Mesendoderm (in vitro differentiated cells): Measurements from ENCODE around the gene FXYD1.

Experiments used
- DNase-seq: peaks from one replicate; pipeline ENCODE4 v3.0.0; 2013
- H2AK5ac ChIP-seq: 2 replicates; pipeline ENCODE4 v1.6.1; 2013; ENCODE audit warnings: low read length, inconsistent platforms
- H2BK120ac ChIP-seq: 2 replicates; pipeline ENCODE4 v1.6.1; 2013; ENCODE audit warnings: low read depth, mild to moderate bottlenecking, low read length, moderate library complexity, mixed read lengths
- H2BK15ac ChIP-seq: replicated peaks from 2 replicates; pipeline ENCODE4 v1.6.1; 2013; ENCODE audit warnings: low read depth, mild to moderate bottlenecking, moderate library complexity
- H2BK5ac ChIP-seq: 2 replicates; pipeline ENCODE4 v1.6.1; 2013; ENCODE audit warnings: low read length, inconsistent platforms
- H3K18ac ChIP-seq: 2 replicates; pipeline ENCODE4 v1.6.1; 2013; ENCODE audit warnings: mild to moderate bottlenecking, low read length, mixed read lengths
- H3K23ac ChIP-seq: one replicate; pipeline ENCODE4 v1.6.1; 2013; ENCODE audit warnings: low read length
- H3K27ac ChIP-seq: 2 replicates; pipeline ENCODE4 v1.5.1; 2013; ENCODE audit warnings: low read depth, mild to moderate bottlenecking, inconsistent platforms, low read length, moderate library complexity
- H3K27me3 ChIP-seq: 2 replicates; pipeline ENCODE4 v1.6.1; 2013; ENCODE audit warnings: low read length, control low read depth, mild to moderate bottlenecking, inconsistent platforms; ENCODE audit not compliant: insufficient read depth, poor library complexity
- H3K36me3 ChIP-seq: 2 replicates; pipeline ENCODE4 v1.6.1; 2013; ENCODE audit warnings: low read length, inconsistent platforms; ENCODE audit not compliant: control insufficient read depth, insufficient read depth
- H3K4ac ChIP-seq: one replicate; pipeline ENCODE4 v1.6.1; 2013; ENCODE audit warnings: low read depth, mild to moderate bottlenecking, low read length, moderate library complexity
- H3K4me1 ChIP-seq: 2 replicates; pipeline ENCODE4 v1.6.1; 2013; ENCODE audit warnings: low read depth, low read length, inconsistent platforms; ENCODE audit not compliant: control insufficient read depth
- H3K4me2 ChIP-seq: 2 replicates; pipeline ENCODE4 v1.6.1; 2013; ENCODE audit warnings: low read length
- H3K4me3 ChIP-seq: 2 replicates; pipeline ENCODE4 v1.5.1; 2013; ENCODE audit warnings: mild to moderate bottlenecking, low read length
- H3K56ac ChIP-seq: one replicate; pipeline ENCODE4 v1.6.1; 2013; ENCODE audit warnings: low read length
- H3K79me1 ChIP-seq: 2 replicates; pipeline ENCODE4 v1.6.1; 2013; ENCODE audit warnings: low read length, inconsistent platforms
- H3K79me2 ChIP-seq: 2 replicates; pipeline ENCODE4 v1.6.1; 2013; ENCODE audit warnings: mild to moderate bottlenecking, low read length; ENCODE audit not compliant: control insufficient read depth, insufficient read depth
- H3K9ac ChIP-seq: 2 replicates; pipeline ENCODE4 v1.6.1; 2013; ENCODE audit warnings: low read length, inconsistent platforms
- H4K5ac ChIP-seq: one replicate; pipeline ENCODE4 v1.6.1; 2013; ENCODE audit warnings: low read length
- H4K8ac ChIP-seq: one replicate; pipeline ENCODE4 v1.6.1; 2013; ENCODE audit warnings: low read depth, mild to moderate bottlenecking, control low read depth, low read length, moderate library complexity
- WGBS: extraction: QIAGEN DNeasy Blood & Tissue Kit; methylation state at CpG from one replicate; pipeline ENCODE4 v1.1.7; 2013; ENCODE audit warnings: low lambda C conversion rate, missing lambda C conversion rate; ENCODE audit not compliant: insufficient coverage; ENCODE audit errors: extremely low coverage; 5-methylcytosine and 5-hydroxymethylcytosine counted together

FXYD1 gene

DNA sequence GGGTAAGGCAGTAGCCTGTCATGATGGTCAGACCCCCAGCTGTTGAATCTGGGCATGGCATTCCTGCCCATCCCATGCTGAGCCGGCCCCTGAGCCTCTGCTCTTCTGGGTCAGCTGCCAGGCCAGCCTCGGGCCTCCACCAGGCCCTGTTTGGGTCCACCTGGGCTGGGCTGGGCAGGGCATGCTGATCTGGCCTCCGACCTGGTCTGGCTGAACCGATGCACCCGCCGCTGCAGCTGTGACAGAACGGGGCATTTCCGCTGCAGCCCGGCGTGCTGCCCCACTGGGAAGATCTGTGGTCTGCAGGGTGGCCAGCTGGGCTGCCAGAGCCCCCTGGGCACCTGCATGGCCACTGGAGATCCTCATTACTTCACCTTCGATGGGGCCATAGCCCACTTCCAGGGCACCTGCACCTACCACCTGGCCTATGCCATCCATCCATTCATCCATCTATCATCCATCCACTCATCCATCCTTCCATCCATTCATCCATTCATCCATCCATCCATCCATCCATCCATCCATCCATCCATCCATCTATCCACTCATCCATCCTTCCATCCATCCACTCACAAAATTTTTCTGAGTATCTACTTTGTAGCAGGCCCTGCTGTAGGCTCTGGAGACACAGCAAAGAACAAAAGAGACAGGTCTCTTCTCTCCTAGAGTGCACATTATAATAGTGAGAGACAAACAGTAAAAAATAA is 44.5 kb upstream of the FXYD1 start:
- Histone ChIP-seq H3K9ac (no peak overlapping the region), H2BK5ac (no peak overlapping the region), H3K36me3 (no peaks in the 10 kb centered on the region), H3K27me3 (no peaks in the 10 kb centered on the region), H3K79me2 (no peaks in the 10 kb centered on the region), H3K4me2 (no peak overlapping the region), H3K4me1 (peaks cover 2% of the 10 kb centered on the region), H4K5ac (no peak overlapping the region), H2AK5ac (no peak overlapping the region), H3K56ac (no peak overlapping the region), H3K4me3 (no peak overlapping the region), H3K18ac (no peak overlapping the region), H2BK15ac (no peak overlapping the region), H2BK120ac (no peak overlapping the region), H3K79me1 (no peaks in the 10 kb centered on the region), H3K4ac (no peak overlapping the region), H3K27ac (no peak overlapping the region), H4K8ac (no peak overlapping the region), H3K23ac (no peak overlapping the region)
- WGBS, result no CpG with 5 or more reads among the region's 11 CpGs
- no peak for DNase-seq

DNA sequence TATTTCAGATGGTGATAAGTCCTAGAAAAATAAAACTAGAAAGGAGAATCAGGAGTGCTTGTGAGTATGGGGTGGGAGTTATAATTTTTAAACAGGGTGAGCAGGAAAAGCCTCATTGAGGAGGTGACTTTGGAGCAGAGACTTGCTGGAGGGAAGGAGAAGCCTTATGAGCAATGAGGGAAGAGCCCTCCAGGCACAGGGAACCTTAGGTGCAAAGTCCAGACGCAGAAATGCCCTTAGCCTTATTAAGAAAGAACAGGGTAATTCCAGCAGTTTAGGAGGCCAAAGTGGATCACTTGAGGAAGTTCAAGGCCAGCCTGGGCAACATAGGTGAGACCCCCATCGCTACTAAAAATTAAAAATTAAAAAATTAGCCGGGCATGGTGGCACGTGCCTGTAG is 44.0 kb upstream of the FXYD1 start:
- WGBS, result no CpG with 5 or more reads among the region's 4 CpGs
- no peaks in the 10 kb centered on the region for H3K27me3 ChIP-seq
- H3K79me2 ChIP-seq, result no peaks in the 10 kb centered on the region
- no peak overlapping the region for H3K9ac ChIP-seq
- H3K36me3 ChIP-seq, result no peaks in the 10 kb centered on the region
- no peak overlapping the region for H3K27ac ChIP-seq
- H2BK15ac ChIP-seq, result no peak overlapping the region
- H3K4me3 ChIP-seq, result no peak overlapping the region
- no peak overlapping the region for H3K23ac ChIP-seq
- no peak overlapping the region for H3K4me2 ChIP-seq
- H3K79me1 ChIP-seq, result no peaks in the 10 kb centered on the region
- H3K56ac ChIP-seq, result no peak overlapping the region
- no peak overlapping the region for H3K18ac ChIP-seq
- no peak overlapping the region for H2BK120ac ChIP-seq
- no peak overlapping the region for H2BK5ac ChIP-seq
- no peak overlapping the region for H4K5ac ChIP-seq
- DNase-seq, result no peak
- H3K4ac ChIP-seq, result no peak overlapping the region
- no peak overlapping the region for H2AK5ac ChIP-seq
- H4K8ac ChIP-seq, result no peak overlapping the region
- H3K4me1 ChIP-seq, result peaks cover 2% of the 10 kb centered on the region

DNA sequence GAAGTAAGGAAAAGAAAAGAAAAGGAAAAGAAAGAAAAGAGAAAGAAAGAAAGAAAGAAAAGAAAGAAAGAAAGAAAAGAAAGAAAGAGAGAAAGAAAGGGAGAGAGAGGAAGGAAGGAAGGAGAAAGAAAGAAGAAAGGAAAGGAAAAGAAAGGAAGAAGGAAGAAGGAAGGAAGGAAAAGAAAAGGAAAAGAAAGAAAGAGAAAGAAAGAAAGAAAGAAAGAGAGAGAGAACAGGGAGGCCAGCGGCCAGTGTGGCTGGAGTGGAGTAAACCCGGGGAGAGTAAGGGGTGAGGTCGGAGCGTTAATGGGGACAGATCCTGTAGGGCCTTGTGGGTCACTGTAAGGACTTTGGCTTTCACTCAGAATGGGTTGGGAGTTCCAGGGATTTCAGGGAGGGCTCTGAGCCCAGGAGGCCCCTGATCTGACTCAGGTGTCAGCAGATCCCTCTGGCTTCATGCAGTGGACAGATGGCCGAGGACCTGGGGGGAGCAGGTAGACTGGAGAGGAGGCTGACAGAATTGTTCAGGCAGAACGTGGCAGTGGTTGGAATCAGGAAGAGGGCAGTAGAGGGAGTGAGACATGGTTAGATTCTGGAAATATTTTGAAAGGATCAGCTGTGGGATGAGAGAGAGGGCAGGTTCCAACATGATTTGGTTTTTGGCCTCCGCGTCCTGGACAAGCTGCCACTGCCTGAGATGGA is 42.8 kb upstream of the FXYD1 start:
- Histone ChIP-seq H3K4me2 (no peak overlapping the region), H3K18ac (no peak overlapping the region), H3K23ac (no peak overlapping the region), H2BK120ac (no peak overlapping the region), H3K27me3 (no peaks in the 10 kb centered on the region), H3K56ac (no peak overlapping the region), H2BK15ac (no peak overlapping the region), H3K9ac (no peak overlapping the region), H3K79me2 (no peaks in the 10 kb centered on the region), H3K4ac (no peak overlapping the region), H3K27ac (no peak overlapping the region), H4K8ac (no peak overlapping the region), H2BK5ac (no peak overlapping the region), H4K5ac (no peak overlapping the region), H3K4me3 (no peak overlapping the region), H3K36me3 (no peaks in the 10 kb centered on the region), H3K79me1 (no peaks in the 10 kb centered on the region), H2AK5ac (no peak overlapping the region), H3K4me1 (no peaks in the 10 kb centered on the region)
- DNase-seq, result no peak
- WGBS, result no CpG with 5 or more reads among the region's 8 CpGs

DNA sequence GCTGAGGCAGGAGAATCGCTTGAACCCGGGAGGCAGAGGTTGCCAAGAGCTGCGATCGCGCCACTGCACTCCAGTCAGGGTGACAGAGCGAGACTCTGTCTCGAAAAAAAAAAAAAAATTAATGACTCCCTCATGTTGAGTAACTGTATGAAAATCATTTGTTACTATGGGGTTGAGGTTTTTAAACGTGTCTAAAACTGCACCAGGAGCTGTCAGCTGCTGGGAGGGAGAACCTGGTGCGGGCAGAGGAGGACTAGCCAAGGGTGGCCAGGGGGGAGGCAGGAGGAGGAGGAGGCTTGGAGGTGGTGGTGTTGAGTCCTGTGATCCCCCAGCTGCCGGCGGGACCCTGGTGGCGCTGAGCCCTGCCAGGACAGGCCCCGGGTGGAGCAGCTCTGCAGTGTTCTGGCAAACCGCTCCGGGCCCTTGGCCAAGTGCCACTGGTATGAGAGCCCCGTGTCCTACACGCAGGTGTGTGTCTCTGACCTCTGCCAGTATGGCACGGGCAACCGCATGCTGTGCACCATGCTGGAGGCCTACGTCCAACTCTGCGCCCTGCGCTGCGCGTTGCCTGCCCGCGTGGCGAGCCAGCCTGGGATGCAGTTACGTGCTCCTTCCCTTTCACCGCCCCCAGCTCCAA is 40.1 kb upstream of the FXYD1 start:
- no peak for DNase-seq
- Histone ChIP-seq H3K4me3 (no peak overlapping the region), H3K79me2 (no peaks in the 10 kb centered on the region), H3K23ac (no peak overlapping the region), H3K79me1 (no peaks in the 10 kb centered on the region), H2BK120ac (no peak overlapping the region), H3K56ac (no peak overlapping the region), H3K27me3 (no peaks in the 10 kb centered on the region), H3K4ac (no peak overlapping the region), H3K36me3 (no peaks in the 10 kb centered on the region), H3K4me2 (no peak overlapping the region), H4K5ac (no peak overlapping the region), H3K4me1 (no peaks in the 10 kb centered on the region), H2BK5ac (no peak overlapping the region), H3K9ac (no peak overlapping the region), H2AK5ac (no peak overlapping the region), H3K27ac (no peak overlapping the region), H3K18ac (no peak overlapping the region), H4K8ac (no peak overlapping the region), H2BK15ac (no peak overlapping the region)
- WGBS, result no CpG with 5 or more reads among the region's 29 CpGs

DNA sequence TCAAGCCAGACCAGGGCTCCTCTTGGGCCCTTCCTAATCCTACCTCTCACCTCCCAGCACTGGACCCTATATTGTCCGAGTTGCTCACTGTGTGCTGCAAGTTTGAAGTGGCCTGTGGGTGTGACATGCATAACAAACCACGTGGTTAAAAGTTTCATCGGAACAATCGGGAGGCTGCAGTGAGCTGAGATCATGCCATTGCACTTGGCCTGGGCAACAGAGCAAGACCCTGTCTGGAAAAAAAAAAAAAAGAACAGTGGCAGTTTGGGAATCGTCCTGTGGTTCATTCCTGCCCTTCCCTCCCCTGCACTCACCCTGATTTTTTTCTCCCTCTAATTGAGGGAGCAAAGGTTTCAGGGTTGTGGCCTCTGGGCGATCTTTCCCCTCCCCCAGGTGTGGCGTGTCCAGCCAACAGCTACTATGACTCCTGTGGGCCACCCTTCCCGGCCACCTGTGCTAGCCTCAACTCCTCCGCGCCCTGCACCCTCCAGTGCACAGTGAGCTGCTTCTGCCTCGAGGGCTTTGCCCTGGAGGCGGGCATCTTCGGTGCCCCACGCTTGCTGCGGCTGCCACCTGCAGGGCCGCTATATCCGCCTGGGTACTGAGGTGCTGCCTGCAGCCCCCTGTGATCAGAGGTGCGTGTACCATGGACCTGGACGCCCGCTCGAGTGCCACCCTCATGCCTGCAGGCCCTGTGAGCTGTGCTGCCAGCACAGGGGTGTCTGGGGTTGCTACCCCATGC is 39.3 kb upstream of the FXYD1 start:
- Histone ChIP-seq H3K4me2 (no peak overlapping the region), H3K27me3 (no peaks in the 10 kb centered on the region), H3K27ac (no peak overlapping the region), H3K4me3 (no peak overlapping the region), H3K79me1 (no peaks in the 10 kb centered on the region), H2BK15ac (no peak overlapping the region), H3K79me2 (no peaks in the 10 kb centered on the region), H3K4me1 (no peaks in the 10 kb centered on the region), H2BK5ac (no peak overlapping the region), H3K9ac (no peak overlapping the region), H2AK5ac (no peak overlapping the region), H4K8ac (no peak overlapping the region), H3K4ac (no peak overlapping the region), H3K56ac (no peak overlapping the region), H3K18ac (no peak overlapping the region), H3K36me3 (no peaks in the 10 kb centered on the region), H3K23ac (no peak overlapping the region), H2BK120ac (no peak overlapping the region), H4K5ac (no peak overlapping the region)
- WGBS, result no CpG with 5 or more reads among the region's 21 CpGs
- DNase-seq, result no peak
